GM19467 (cell line): ENCODE results near the gene PRR5L.
"Not testable (repeated sequence)": the region's sequence is repeated elsewhere in the genome, so short reads cannot be mapped to it uniquely, and the experiment has no call there.

Experiments used
- ATAC-seq: cut with Tn5 transposase; IDR thresholded peaks from one replicate; pipeline ENCODE4 v1.9.1; 2021; ENCODE audit warnings: mild to moderate bottlenecking, moderate library complexity; ENCODE audit not compliant: unreplicated experiment

PRR5L gene

DNA sequence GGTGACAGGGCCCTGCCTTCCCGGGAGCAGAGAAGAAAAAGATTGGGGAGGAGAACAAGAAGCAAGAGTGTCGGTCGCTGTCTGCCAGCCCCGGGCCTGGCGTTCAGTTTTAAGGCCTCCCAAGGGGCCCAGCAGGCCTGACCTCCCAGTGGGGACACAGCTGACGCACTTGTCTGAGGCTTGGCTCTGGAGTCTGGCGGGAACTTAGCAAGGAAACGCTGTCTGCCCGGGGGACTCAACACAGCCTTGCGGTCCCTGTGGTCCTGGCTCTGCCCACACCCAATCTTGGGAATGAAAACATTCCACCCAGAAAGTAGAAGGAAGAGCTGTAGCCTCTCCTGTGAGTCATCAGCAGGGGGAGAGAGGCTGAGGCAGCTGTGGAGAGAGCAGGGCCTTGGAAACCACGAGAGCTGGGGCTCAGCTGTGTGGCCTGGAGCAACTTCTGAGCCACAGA is 159.6 kb downstream of the PRR5L start:
- no peak for ATAC-seq

DNA sequence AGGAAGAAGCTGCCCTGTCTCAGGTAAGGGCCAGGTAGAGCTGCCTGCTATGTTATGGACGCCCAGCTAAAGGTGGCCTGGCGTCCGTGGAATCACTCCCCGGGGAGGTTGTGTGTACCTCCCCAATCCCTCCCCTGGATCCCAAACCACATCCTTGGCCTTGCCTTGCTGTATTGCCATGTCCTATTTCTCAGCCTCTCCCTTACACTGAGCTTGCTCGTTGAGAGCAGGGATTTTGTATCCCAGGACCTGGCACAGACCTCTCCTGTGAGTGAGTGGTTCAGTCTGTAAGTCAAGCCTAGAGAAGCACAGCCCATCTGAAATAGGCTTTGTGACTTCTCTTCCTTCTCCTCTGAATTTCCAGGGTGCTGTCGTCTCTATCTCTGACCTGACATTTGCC is 160.1 kb downstream of the PRR5L start:
- ATAC-seq: no peak

DNA sequence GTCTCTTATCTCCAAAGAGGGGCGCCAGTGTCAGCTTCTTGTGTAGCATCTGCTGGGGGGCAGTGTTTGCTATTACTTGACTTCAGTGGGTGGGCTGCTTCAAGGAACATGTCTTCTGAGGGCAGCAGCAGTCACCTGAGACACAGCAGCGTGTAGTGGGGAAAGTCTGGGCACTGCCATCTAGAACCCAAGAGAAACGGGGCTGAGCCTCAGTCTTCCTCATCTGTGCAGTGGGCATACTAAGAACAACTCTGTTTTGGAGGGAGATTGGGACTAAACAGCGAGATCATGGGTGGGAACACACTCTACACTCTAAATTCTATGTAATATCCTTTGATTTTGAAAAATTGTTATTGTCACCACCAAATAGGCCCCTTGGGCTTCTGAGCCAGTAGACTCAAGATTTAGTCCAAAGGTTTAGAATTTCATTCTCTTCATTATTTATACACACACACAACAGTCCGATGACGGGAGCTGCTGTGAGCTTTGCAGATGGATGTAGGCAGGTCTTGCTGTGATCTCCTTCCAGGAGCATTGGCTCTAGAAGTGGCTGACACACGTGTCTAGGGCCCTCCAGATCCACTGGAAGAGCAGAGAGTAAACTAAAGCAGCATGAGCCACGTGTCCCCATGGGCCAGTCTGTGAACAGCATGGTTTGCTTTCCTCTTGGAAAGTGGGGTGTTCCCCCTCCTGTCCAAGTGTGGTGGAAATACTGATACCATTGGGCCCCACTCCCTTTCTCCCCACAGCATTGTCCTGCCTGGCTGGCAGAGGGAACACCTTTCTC is 162.2 kb downstream of the PRR5L start:
- no peak for ATAC-seq

DNA sequence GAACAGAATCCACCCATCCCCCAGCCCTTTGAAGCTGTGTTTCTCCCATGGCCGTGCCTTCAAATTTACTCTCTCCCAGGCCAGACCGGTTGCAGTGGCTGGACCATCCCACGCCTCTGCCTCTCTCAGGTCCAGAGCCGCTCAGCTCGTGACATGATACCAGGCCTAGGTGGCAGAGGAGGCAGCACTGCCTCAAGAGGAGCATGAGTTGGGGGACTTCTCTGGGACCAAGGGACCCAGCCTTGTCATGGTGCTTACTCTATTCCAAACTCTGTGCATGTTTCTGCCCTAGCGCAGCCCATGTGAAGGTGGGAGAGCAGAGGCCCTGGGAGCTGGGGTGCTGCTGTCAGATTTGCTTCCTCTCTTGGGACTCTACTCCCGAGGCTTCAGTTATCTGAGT is 163.0 kb downstream of the PRR5L start:
- ATAC-seq: no peak

DNA sequence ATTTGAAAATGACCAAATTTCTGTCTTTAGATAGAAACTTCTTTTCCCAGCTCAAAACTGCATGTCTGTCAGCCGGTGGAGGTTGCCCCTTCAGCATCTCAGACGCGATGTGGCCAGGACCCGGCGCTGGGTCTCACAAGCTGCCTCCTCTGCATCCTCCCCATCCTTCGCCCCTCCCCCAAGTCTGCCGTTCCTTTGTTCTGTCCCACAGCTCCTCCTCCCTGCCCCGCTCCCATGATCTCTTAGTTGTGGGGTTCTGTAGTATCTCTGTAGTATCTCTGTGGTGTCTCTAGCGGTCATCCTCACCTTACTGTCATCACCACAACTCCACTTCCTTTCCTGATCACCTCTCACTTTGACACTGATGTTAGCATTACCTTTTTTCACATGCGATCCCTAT is 164.1 kb downstream of the PRR5L start:
- ATAC-seq: no peak

DNA sequence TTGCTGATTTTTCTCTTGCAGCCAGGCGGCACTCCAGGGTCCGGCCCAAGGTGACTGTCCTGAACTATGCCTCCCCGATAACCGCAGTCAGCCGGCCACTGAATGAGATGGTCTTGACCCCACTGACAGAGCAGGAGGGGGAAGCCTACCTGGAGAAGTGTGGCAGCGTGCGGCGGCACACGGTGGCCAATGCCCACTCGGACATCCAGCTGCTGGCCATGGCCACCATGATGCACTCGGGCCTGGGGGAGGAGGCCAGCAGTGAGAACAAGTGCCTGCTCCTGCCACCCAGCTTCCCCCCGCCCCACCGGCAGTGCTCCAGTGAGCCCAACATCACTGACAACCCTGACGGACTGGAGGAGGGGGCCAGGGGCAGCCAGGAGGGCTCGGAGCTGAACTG is 166.2 kb downstream of the PRR5L start:
- no peak for ATAC-seq

DNA sequence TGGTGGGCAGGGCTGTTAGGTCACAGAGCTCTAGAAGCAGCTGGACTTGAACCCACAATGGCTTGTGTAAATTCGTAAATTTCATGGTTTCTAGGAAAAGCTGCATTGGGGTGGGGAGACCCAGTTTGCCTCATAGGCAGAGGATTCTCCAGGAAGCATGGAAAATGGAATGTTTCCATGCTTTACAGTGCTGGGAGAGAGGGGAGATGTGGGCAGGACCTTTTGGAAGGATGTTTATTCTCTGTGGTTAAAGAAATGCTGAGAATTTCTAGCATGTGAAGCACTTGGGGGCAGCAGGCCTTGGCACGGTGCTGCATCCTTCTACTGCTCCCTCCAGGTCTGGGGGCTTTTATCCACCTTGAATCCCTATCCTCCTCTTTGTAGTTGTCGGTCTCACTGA is 167.7 kb downstream of the PRR5L start:
- no peak for ATAC-seq

DNA sequence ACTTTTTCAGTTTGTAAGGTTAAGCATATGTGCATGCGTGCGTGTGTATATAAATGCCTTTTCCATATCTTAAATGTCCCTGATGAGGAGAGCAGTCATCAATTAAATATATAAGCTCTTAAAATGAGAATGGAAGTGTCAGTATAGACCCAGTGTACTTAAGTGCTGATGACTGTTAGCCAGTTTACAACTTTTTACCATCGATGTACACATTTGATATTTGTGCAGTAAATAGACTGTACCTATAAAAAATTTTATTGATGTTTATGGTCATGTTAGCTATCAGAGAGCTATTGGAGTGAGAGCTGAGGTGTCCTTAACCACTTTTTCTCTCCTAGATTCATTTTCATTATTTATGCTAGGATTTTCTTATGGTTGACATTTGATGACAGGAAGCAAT is 168.6 kb downstream of the PRR5L start:
- no peak for ATAC-seq

DNA sequence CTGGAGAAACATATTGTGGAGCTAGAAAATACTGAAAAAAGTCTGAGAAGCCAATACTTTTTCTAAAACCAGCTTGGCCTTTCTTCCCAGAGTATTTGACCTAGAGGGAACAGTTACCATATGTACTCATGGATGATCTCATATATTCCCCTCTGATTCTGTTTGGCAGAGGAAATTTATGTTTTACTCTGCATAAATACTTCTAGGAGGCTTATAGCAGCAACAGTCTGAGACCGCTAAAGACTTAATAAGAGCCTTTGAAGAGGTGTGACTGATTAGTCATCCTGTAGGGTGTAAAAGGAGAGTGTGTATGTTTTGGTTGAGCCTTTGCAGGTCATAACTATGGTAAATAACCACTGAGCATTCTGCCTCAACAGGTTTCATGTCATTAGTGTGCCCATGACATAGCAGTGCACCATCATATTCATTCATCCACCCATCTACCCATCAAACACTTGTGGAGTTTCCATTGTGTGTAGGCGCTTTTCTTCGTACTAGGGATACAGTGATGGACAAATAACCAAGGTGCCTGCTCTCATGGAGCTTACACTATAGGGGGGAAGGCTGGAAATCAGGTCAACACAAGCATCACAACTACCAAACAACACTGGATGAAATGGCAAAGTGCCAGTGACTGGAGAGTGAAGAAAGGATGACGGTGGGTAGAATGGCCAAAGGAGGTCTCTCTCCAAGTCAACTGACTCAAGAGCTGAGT is 169.5 kb downstream of the PRR5L start:
- ATAC-seq: no peak

DNA sequence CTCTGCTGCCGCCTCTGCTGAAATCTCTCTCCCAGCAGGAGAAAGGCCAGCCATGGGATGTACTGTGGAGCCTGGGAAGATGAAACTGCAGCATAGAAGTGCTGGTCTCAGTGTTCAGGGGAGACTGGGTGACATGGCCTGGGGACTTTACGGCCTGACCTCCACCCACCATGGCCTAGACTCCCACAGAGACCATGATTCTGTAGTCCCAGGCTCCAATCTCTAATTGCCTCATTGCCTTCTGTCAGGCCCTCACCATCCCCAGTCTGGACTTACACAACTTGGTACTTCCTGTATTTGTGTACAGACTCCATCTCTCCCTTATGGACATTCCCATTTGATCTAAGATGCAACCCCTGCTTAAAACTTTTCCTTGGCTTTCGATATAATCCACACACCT is 170.9 kb downstream of the PRR5L start:
- no peak for ATAC-seq

DNA sequence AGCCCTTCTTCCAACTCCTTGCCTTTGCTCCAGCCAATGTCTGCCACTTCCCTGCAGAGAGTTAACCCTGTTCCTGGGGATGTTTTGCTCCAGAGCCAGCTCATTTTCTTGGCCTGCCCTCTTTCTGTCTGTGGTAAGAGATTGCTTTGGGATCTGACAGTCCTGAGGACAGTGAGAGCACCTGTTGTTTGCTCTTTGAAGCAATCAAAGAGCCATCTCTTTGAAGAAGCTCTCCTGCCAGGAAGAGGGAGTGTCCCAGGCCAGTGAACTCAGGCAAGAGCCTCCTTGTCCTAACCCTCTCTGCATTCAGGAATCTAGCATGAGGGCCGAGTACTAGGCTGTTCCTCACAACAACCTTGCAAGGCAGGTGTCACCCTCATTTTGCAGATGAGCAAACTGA is 171.8 kb downstream of the PRR5L start:
- no peak for ATAC-seq

DNA sequence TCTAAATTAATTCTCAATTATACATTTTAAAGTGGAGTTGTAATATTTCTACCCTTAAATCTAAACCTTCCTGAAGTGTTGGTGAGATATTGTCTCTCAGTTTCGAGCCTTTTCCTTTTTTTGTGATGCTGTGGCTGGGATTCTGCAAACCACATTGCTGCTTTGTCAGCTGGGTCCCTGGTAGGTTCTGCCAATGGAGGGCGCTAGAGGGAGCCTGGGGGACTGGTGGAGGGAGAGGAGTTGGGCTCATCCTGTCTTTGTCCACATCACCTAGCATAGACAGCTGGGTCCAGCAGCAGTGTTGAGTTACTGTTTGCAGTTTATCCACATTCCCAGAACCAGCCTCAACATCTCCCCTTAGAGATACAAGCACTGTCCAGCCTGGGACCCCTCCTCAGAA is 173.0 kb downstream of the PRR5L start:
- no peak for ATAC-seq

DNA sequence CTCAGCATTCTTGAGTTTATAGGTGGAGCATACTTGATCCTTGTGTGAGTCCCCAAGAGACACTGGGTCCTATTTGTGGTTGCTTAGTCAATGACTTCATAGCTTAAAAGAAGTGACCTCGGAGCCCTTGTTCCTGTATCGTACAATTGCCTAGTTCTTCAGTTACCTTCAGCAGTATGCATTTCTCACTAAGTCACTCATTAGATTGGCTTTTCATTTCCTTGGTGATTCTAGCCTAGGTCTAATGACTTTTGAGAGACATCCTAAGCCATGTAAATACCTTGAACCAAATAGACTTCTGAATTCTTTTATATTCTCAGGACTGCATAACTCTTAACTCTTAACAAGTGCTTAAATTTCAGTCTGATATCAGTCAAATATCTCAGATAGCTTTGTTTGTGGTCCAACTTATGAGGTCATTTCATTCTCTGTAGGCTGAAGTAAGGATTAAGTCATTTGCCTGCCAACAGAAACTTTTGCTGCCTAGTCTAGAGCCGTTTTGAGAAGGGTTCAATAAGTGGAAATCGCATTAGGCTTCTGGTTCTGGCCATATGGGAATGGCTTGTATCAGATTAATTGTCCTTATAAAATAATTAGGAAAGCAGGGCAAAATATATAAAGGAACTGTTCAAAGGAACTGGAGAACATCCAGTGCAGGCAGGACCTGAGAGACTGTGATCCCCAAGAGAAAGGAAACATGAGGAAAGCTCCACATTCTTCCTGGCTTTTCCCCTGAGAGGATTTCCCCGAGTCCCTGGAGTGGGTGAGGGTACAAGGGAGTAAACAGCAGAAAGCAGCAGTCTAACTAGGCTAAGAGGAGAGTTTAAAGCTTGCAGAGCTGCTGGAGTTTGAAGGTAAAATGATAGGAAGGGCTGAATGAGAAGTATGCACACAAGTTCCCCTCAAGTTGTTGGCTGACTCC is 174.1 kb downstream of the PRR5L start:
- ATAC-seq: no peak

DNA sequence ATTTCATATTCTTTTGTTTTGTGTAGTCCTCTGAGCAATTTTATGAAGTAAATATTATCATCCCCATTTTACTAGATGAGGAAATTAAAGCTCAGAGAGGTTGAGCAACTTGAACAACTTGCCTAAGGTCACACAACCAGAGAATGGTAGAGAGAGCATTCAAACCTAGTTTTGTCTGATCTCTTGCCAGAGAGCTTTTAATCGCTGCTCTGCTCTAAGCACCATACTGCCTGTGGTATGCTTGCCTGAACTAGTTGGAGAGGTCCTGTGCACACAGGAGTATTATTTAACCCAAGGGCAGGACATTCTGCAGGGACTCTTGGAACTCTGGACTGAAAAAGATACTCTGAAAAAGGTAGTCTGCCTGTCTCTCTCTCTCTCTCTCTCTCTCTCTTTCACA is 175.5 kb downstream of the PRR5L start:
- ATAC-seq: no peak

DNA sequence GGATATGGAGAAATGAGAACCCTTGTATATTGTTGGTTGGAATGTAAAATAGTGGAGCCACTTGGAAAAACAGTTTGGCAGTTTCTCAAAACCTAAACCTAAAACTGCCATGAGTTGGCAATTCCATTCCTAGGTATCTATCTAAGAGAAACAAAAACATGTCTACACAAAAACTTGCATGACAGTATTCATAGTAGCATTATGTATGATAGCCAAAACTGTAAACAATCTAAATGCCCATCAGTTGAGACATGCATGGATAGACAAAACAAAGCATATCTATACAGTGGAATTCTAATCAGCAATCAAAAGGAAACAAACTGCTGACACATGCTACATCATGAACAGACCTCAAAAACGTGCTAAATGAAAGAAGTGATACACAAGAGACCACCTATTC is 179.1 kb downstream of the PRR5L start:
- no peak for ATAC-seq

DNA sequence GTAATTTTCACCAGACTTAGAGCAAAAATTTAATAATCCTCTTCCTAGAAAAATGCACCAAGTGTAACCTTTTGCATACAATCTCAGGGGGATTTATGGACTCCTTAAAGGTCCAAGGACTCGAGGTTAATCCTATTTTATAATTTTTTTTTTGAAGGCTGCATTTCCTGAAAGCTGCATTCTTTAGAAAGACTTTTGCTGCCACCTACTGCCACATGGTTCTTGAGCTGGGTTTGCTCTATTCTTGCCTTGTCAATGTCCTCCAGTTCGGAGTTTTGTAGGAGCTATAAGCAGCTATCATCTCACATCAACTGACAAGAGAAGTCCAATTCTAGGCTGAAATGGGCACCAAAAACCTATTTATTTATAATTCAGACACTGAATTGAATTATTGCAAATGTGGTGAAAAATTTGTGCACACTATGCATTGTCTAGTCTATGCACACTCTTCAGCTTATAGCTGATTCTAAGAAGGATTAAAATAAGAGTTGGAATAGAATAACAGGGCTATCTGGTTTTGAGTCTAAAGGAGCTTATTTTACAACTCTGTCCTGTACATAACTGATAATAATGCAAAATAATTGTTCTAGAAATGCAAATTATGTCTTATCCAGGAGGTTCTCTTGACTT is 182.7 kb downstream of the PRR5L start:
- no peak for ATAC-seq

DNA sequence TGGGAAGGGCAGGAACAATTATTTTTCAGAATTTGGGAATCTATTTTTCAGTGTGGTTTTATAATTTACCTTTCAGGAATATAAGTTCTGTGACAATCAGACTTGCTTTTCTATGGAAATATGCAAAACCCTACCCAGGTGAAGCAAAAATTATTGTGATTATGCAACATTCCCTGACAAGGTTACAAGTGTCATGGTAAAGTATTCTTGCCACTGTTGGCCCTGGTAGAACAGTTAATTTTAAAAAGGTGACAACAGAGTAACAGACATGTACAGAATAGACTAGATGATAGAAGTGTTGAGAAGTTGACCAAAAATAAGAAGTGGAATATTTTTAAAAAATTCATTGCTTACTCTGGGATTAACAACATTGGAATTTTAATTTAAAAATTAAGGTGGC is 184.7 kb downstream of the PRR5L start:
- ATAC-seq: no peak

DNA sequence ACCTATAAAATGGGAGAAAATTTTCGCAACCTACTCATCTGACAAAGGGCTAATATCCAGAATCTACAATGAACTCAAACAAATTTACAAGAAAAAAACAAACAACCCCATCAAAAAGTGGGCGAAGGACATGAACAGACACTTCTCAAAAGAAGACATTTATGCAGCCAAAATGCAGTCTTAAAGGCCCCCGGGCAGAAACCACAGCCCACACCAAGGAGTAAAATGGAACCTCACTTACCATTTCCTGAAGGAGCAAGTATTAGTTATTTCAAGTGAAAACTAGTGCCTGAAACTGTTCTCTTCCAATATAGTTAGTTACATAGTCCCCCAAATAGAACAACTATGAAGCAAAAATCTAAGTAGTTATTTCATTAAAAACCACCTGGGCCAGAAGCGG is 187.0 kb downstream of the PRR5L start:
- not testable (repeated sequence) for ATAC-seq

DNA sequence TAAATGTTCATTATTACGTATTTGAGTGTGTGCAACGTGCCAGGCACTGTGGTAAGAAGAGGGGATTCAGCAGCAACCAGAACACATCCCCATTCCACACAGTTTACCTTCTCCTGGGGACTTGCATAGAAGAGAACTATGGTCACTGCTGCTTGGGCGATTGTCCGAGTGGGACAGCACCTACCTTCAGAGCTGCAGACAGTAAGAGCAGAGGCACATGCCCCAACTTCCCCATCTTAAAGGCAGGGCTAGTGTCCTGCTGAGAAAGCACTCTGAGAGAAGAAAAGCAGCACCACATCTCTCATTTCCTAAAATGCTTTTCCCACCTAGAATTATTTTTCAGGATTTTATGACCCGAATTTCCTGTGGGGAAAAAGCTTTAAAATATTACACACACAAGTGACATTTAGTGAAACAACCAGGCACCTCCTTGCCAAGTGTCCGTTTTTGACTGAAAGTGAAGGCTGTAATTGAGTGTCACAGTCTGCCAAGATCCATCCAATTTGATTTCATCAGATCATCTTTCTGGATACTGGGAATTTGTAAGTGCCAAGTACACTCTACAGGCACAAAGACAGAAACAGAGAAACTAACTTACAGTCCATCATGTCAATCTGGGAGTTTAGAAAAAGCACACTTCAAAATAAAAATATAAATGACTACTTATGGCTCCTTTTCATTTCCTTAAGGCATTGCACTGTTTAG is 189.4 kb downstream of the PRR5L start:
- no peak for ATAC-seq

DNA sequence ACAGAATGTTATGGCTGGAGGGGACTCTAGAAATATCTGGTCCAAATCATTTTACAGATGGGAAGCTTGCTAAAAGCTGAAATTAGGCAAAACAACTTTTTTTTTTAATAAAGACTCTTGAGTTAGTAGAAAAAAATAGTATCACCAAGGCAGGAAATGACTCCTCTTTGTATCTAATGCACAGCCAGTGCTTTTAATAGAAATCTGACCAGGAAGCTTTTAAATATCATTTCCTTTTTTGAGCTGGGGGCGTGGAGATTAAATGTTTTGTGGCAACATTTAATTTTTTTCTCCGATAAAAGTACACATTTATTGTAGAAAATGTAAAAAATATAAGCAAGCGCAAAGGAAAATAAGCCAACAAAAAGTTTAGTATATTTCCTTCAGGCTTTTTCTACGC is 191.5 kb downstream of the PRR5L start:
- no peak for ATAC-seq
